KOPT-K1 (cell line): Measurements from ENCODE around the gene HPS1.

Experiments used
- H3K27ac ChIP-seq: fragments of 200-600 bp; sonication (generic); 2 replicates; pipeline ENCODE4 v1.5.1; 2016; ENCODE audit warnings: antibody characterized with exemption, mild to moderate bottlenecking, low read depth, low read length; ENCODE audit not compliant: poor library complexity, severe bottlenecking
- H3K36me3 ChIP-seq: fragments of 200-600 bp; sonication (generic); 2 replicates; pipeline ENCODE4 v1.5.1; 2017; ENCODE audit warnings: antibody characterized with exemption, mild to moderate bottlenecking, low read length, moderate library complexity; ENCODE audit not compliant: insufficient read depth
- H3K9me3 ChIP-seq: fragments of 200-600 bp; sonication (generic); 2 replicates; pipeline ENCODE4 v1.5.1; 2017; ENCODE audit warnings: antibody characterized with exemption, low read length, mild to moderate bottlenecking; ENCODE audit not compliant: insufficient read depth, poor library complexity, severe bottlenecking

Gene HPS1

GRCh38 chr10:98470850-98471249 is 24.1 kb upstream of the HPS1 start:
- H3K27ac ChIP-seq: no peak overlapping the region
- H3K9me3 ChIP-seq: no peaks in the 10 kb centered on the region
- H3K36me3 ChIP-seq: no peaks in the 10 kb centered on the region

- no peak overlapping the region for H3K27ac ChIP-seq
- H3K9me3 ChIP-seq: no peaks in the 10 kb centered on the region
- no peaks in the 10 kb centered on the region for H3K36me3 ChIP-seq
These were observed 22.5 kb upstream of the HPS1 start for GRCh38 chr10:98469001-98469931.

DNA sequence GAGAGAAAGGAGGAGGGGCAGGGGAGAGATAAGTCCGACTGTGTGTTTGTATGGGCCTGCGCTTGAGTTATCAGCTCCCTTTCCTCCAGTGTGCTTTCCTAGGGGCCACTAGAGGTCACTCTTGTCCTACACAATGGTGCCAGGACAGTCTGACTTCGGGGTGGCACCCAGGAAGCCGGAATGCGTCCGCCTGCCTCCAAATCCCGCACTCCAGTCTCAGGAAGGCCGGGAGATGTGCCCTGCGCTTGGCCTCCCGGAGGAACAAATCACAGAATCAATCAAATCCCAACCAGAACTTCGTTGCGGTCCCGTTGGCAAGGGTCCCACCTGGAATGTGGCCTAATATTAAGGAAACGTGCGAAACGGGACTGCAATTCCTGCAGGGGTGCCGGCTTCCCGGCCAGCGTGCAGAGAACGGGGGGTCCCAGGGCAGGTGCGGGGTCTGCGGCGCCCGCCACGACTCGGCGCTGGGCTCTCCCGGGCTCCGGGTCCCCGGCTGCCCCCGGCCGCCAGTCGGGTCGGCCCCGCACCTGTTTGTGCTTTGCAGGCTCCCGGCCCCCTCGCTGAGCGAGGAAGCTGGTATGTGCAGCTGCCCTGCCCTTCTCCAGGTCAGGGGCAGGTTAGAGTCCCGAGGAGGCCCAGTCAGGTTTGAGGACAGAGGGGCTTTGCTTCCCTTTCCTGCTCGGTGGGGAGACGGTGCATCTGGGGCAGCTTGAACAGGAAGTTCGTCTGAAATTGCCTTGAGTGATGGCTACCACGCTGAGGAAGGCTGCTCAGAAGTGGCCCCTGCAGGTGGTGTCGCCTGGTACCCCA is 21.0 kb upstream of the HPS1 start:
- H3K36me3 ChIP-seq: no peaks in the 10 kb centered on the region
- no peaks in the 10 kb centered on the region for H3K9me3 ChIP-seq
- H3K27ac ChIP-seq: no peak overlapping the region

- Histone ChIP-seq H3K36me3 (no peaks in the 10 kb centered on the region), H3K27ac (no peak overlapping the region), H3K9me3 (no peaks in the 10 kb centered on the region)
These were observed 20.2 kb upstream of the HPS1 start for GRCh38 chr10:98466861-98467505.

DNA sequence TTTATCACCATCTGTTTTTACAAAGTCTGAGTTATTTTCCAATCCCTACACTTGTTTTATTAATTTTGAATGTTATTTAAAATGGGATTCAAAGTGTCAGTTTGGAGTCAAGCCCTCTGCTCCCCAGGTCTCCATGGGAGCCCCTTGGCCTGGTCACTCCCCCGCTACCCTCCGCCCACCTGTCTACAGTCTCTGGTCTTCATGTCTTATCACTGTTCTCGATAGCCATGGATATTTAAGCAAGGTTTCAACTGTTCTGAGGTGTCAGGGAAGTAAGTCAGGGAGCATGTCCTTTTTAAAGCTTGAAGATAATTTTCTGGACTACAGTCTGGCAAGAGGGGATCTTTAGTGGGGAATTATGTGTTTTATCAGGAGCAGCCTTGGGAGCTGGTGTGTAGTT is 19.1 kb upstream of the HPS1 start:
- Histone ChIP-seq H3K9me3 (no peaks in the 10 kb centered on the region), H3K36me3 (no peaks in the 10 kb centered on the region), H3K27ac (no peak overlapping the region)

GRCh38 chr10:98463976-98464754 is 17.4 kb upstream of the HPS1 start:
- Histone ChIP-seq H3K36me3 (no peaks in the 10 kb centered on the region), H3K9me3 (no peaks in the 10 kb centered on the region), H3K27ac (no peak overlapping the region)

DNA sequence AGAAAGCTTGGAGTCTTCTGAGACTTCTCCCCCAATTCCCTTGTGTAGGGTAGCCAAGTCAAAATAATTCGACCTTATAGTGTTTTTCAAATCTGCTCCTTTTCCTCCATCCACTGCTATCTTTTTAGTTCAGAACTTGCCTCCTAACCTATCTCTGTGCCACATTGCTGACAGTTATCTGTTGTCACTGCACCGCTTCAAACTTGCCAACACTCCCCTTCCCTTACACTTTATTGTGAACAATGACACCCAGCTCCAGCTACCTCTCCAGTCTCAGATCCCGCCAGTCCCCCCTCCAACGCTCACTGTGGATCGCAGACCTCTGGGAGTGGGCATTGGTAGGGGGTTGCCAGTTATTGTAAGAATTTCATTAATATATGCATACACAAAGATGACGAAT is 16.3 kb upstream of the HPS1 start:
- Histone ChIP-seq H3K36me3 (no peaks in the 10 kb centered on the region), H3K9me3 (no peaks in the 10 kb centered on the region), H3K27ac (no peak overlapping the region)

- H3K9me3 ChIP-seq: no peaks in the 10 kb centered on the region
- no peak overlapping the region for H3K27ac ChIP-seq
- H3K36me3 ChIP-seq: no peaks in the 10 kb centered on the region
These were observed 14.7 kb upstream of the HPS1 start for GRCh38 chr10:98461500-98461842.

DNA sequence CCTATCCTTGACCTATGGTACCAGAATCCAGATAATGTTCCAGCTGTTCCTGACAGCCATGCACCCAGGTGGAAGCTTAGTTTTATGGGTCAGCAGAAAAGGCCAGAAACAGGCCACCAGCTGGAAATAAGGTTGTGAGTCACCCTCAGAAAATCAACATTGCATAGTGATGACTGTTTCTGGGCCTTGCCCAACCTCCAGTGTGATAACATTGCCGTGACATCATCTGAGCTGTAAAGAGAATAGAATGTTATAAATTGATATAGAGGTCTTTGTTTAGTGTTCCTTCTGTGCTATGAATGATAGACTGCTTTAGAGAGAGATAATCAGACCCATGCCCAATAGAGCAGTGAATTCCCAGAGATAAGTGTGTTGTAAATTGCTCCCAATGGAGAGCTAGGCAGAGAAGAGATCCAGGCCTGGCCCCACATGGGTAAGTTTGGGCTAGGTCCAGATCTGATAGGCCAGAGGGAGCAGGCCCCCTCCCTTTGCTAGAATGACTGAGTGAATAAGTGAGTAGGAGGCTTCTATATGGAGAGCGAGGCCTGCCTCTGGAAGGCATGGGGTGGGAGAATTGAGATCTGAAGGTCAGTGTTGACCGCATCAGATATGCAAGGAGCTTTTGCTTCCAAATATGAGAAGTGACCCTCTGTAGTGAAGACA is 14.2 kb upstream of the HPS1 start:
- H3K36me3 ChIP-seq: no peaks in the 10 kb centered on the region
- H3K9me3 ChIP-seq: no peaks in the 10 kb centered on the region
- no peak overlapping the region for H3K27ac ChIP-seq

GRCh38 chr10:98458809-98459784 is 12.4 kb upstream of the HPS1 start:
- no peaks in the 10 kb centered on the region for H3K9me3 ChIP-seq
- H3K36me3 ChIP-seq: no peaks in the 10 kb centered on the region
- H3K27ac ChIP-seq: no peak overlapping the region

DNA sequence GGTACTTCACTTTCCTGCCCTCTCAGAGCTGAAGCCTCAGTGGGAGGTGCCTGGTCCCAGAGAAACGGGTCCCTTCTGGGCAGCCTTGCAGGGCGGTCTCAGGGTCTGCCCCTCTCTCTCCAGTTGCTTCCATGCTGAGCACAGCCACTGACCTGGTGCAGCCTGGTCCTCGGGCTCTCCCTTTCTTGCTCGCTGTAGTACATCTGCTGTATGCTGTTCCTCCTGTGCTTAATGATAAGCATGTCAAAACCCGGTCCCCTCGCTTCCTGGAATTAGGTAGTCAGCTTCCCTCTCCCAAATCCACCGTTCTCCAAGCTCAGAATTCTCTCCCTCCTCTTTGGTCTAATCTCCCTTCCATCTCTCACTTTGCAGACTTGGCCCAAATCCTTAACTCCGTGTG is 11.0 kb upstream of the HPS1 start:
- H3K9me3 ChIP-seq: no peaks in the 10 kb centered on the region
- no peaks in the 10 kb centered on the region for H3K36me3 ChIP-seq
- H3K27ac ChIP-seq: no peak overlapping the region

DNA sequence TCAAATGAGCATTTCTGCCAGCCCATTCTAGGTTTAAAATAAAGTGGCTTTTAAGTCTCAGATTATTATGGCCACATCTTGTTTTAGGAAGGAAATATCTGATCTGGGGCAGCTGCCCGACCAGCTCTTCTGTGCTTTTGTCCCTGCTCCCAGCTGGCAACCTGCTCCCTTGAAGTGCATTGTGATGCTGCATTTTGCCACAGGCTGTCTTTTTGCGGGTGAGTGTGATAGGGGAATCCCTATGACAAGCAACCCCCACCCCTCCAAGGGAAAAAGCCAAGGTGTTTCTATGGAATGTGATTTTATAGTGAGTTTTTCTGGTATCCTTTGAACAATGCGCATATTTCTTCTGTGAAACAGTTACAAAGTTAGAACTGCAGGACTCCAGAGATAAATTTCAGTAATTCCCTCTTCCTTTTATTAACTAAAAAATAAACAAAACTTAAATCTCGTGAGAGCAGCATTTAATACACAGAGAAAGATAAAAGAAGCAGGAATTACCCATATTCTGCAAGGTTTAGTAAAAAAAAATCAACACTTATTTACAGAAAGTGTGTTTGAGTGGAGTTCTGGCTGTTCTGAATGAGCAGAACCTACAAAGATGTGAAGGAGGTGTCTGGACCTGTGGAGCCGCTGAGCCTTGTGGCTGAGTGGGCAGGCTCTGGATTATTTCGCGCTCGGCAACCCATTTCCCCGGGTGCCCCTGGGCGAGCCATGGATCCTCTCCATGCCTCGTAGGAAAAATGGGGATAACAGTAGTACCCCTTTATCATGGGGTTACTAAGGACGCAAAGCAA is 10.1 kb upstream of the HPS1 start:
- H3K36me3 ChIP-seq: no peaks in the 10 kb centered on the region
- no peaks in the 10 kb centered on the region for H3K9me3 ChIP-seq
- H3K27ac ChIP-seq: no peak overlapping the region

DNA sequence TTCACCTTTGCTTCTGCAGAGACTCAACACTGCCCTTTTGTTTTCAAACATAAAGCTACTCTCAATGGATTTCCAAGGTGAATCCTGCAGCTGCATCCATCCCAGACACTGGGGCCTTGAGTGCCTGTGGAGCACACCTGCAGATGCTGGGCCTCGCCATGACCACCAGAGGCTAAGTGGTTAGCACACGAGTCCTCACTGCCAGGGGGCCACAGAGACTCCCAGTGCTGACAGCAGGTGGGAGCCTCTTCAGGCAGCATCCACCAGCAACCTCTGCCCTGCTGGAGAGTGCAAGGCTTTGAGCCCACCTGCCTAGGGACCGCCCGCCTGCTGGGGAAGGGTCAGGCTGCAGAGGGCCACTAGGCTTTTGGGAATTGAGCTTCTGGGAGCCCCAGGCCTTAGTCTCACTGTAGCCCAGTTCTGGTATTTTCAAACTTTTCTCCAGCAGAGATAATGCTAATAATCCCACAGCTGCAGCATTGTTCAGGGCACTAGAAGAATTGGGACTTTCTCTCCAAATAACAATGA is 9.4 kb upstream of the HPS1 start:
- Histone ChIP-seq H3K27ac (no peak overlapping the region), H3K9me3 (no peaks in the 10 kb centered on the region)

More for the DNA sequence above, 9.4 kb upstream of the HPS1 start:
- no peaks in the 10 kb centered on the region for H3K36me3 ChIP-seq
